ENCODE results near the gene CXXC5.

CXXC5 gene

DNA sequence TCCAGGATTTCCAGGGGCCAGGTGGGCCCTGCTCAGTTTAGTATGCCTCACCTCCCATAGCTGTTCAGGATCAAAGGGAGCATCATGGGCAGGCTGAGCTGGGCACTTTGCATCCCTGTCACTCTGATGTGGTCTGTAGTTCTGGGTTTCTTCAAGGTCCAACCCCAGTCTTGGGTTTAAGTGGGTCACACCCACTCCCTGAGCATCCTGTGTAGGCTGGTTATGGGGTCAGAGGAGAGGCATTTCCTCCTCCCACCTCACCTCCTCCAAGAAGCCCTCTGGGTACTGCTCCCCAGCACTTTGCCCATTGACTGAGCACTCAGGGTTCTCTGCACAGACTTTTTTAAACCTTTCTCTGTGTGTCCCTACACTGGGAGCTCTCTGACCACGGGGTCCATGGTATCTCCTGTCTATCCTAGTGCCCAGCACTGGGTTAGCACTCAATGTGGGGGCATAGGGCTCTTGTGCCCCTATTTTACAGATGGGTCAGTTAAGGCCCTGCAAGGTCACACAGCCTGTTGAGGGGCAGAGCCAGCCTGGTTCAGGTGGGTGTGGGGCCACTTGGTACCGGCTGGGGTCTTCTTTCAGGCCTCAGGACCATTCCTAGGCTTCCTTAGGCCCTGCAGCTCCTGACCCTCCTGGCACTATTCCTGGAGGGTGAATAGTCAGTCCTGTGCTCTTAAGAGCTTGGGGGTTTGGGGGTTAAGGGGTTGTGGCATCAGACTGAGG is 19.0 kb downstream of the CXXC5 start:
- DNase-seq, result no peak

DNA sequence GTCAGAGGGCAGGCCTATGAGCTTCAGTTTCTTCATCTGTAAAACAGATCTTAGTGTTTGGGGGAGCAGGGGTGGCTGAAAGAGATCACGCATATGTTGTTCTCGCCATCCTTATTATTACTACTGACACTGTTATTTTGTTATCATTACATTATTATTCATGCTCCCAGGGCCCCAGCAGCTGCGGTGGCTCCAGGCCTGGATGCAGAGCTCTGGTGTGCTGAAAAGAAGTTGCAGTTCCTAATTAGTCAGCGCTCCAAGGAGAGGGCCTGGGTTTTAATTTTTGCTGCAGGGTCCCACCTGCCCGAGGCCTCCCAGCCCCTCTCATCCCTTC is 19.5 kb downstream of the CXXC5 start:
- no peak for DNase-seq

DNA sequence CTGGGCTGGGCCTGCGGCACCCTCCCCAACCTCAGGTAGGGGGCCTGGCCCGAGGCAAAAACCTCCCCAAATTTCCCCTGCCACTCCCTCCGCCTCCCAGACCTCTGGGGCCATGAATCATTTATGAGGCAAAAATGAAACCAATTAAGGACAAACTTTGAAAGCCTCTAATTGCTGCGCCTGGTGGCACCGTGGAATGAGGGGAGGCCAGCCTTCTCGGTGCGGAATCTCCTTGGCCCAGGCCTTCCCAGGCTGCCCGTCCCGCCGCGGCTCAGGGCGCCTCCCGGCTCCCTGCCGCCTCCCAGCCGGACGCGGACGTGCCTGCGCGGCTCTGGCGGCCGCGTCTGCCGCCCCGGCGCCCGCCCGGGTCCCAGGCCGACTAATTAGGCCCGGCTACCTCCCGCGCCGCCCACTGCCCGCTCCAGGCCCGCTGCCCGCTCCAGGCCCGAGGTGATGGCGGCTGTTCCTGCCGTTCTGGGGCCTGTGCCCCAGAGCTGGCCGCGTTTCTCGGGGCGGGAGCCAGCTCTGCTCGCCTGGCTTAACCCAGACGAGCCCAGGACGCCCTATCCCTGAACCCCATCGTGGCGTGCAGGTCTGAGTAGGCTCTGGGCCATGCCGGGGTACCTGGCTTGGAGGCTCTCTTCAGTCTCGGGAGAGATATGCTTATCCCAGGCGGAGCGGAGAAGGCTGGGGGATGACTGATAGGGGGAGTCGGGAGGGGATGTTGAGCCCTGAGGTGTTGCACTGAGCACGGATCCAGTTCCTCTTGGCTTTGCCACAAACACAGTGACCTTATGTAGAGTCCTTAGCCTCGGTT is 20.1 kb downstream of the CXXC5 start:
- DNase-seq, result peak; percentile 69

DNA sequence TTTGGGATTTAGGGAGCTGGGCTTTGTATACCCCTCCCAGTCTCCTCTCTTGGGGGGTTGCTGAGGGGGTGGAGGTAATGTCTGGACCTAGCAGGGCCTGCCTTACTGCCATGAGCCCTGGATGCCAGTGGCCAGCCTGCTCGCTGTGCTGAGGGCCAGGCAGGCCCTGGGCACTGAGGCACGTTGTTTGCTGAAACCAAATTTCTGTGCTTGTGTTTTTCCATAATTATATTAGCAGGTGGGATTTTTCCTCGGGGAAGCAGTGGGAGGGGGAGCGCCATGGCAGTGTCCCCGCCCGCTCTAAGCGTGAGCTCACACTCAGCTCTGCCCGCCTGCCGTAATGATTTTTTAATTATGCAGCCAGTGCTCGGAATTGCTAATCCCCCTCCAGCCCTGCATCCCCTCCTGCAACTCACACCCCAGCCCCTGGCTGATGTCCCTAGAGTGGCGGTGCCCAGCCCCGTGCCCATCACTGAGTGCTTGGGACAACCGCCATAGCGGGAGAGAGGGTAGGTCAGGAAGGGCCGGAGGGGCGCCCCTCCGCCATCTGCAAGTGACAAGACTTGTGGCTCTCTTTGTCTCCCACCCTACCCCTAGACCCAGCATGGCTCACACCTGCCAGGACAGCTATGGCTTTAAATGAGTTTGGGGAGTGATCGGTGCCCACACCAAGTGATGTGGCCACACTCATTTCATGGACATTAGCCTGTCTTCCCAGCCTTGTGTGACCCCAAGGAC is 20.9 kb downstream of the CXXC5 start:
- no peak for DNase-seq

DNA sequence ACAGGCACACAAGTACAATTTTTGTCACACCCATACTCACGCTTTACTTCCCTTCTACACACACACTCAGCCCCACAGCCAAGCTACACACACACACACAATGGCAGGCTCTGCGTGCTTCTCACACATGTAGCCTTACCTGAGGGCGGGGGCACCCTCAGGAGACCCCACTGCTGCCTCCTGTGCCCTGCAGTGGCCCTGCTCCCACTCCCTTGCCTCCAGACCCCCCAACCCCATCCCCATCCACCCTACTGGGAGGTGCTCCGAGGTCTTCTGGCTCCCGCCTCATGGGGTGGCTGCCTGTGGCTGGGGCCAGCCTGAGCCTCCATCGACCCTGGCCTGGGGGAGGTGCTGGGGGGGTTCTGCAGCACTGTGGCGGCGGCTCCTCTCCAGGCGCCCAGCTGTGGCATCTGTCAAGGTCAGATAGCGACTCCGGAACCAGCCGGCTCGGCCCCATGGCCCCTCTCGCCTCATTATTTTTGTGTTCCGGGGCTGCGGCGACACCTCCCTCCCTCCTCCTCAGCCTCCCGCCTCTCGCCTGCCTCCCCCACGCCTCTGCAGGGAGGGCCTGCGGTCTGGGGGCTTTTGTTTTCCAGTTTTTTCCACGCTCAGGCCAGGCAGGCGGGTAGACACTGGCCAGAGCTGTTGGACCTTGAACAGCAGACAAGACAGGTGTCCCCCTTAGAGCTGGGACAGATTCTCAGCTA is 21.7 kb downstream of the CXXC5 start:
- DNase-seq, result peak; percentile 72

DNA sequence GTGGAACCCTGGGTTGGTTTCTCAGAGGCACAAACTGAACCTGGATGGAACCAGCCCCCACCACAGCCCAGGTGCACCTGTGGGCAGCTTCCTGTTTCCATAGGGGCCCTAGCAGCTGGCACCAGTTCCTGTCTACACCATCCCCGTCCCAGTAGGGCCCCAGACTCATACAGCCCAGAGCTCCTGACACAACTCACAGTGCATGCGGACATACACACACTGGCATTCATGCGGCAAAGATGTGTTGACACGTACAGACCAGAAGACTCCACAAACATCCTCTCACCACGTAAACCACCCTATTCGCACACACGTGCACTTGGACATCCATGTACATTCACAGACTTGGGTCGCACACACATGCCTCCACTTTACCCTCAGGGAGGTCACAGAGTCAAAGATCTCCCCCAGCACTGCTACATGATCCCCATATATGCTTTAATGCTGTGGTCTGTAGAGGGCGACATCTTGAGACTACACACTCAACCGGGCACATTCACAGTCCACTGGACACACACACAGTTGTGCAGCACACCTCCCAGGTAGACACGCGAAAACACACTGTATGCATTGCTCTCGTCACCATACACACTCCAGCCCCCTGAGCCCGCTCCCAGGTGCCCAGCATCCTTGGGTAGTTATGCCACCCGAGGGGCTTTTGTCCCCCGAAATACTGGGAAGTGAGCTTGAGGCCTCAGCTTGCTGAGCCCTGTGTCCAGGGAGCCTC is 22.4 kb downstream of the CXXC5 start:
- peak; percentile 64 for DNase-seq

DNA sequence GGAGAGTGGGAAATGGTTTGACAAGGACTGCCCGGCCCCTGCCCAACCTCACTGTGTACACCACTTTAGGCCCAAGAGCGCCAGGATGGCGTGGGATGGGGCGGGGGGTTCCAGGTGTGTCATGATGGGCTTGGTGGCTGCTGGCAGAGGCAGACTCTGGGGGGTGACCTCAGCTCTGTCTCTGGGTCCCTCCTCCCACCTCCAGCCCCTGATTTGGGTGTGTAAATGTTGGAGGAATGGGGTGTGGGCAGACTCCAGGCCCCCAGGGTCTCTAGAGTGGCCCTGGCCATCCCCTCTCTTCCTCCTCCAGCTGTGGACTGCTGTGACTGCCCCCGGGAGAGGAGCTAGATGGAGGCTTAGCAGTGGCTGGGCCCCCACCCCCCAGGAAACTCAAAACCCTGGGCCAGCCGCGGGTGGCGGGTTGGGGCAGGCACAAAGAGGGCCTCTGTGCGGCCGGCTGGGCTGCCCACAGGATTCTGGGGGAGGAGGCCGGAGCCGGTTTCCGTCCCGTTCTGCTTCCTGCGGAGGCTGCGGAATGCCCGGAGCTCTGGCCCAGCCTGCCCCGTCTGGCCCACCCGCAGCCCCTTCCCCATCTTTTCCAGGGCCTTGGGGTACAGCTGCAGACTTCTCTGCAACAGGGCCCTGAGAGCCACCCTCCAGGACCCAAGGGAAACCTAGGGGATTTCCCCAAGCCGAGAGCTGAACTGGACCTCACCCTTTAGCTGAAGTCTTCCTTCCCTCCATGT is 23.1 kb downstream of the CXXC5 start:
- DNase-seq, result no peak

DNA sequence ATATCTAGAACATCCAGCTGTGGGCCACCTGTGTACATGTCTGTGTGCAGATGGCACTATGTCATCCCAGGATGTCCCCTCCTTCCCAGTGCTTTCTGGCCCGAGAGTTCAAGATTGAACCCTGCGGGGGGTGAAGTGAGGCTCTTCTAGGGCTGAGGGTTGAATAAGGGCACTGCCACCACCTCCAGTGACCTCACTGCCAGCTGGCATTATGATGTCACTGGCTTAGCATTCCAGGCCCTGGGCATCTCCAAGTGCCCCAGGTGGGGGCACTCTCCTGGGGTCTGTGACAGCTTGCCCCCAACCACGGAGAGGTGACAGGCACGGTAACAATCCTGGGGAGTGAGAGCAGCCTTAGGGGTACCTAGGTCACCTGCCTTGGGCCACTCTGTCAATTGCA is 27.1 kb downstream of the CXXC5 start:
- no peak for DNase-seq

DNA sequence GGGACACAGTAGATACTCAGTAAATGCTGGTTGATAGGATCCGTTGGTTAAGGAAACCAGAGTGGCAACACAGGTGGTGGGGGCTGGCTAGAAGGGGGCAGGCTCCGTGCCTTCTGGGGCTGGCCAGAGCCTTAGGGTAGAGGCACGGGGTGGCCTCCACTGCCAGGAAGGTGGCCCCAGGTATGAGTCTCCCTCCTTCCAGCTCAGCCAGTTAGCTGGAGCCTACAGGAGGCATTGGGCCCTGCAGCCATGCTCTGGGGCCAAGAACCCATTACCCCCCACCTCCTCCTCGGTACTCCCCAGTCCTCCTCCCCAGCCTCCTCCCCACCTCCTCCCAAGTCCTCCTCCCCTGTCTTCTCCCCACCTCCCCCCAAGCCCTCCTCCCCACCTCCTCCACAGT is 27.7 kb downstream of the CXXC5 start:
- no peak for DNase-seq

DNA sequence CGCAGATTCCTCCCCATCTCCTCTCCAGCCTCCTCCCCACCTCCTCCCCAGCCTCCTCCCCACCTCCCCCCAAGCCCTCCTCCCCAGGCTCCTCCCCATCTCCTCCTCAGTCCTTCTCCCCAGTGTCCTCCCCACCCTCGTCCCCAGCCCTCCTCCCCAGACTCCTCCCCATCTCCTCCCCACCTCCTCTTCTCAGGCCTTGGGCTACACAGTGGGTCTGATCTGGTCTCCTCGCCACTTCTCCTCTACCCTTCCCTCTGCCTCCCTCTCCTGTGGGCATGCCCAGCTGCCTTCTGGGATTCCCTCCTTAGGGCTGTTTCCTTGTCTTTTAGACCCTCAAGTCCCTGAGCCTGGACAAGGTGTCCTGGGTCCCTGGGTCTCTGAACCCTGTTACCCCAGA is 28.3 kb downstream of the CXXC5 start:
- no peak for DNase-seq

DNA sequence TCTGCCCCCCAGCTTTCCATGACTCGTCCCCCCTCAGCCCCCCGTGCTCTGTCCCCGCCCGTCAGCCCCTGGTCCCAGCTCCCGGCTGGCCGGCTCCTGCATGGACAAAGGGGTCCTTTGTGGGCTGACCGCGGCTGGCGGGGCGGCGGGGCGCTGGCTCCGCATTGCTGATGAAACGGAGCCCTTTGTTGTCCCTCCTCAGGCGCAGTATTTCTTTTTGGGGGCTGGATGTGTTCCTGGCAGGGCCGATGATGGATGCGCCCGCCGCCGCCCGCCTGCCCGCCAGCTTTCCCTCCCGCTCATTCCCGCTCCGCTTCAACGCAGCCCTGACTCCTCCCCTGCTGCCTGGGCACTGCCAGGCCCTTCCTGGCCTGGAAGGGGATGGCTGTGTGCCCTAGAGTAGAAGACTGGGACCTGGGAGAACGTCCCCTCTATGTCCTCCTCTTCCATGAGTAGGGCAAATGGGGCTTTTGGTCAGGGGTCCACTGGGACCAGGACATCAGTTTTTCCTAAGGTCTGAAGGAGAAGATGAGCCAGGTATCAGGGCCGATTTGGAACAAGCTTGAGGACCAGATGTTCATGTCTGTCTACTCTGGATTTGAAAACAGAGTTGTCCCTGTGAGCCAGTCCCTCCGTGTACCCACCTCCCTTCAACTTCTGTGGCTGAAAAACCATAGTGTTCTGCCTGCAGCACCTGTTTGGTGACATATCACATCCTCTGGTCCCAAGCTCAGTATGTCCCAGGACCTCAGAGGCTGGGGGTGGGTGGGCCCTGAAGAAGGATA is 29.0 kb downstream of the CXXC5 start:
- DNase-seq, result no peak

DNA sequence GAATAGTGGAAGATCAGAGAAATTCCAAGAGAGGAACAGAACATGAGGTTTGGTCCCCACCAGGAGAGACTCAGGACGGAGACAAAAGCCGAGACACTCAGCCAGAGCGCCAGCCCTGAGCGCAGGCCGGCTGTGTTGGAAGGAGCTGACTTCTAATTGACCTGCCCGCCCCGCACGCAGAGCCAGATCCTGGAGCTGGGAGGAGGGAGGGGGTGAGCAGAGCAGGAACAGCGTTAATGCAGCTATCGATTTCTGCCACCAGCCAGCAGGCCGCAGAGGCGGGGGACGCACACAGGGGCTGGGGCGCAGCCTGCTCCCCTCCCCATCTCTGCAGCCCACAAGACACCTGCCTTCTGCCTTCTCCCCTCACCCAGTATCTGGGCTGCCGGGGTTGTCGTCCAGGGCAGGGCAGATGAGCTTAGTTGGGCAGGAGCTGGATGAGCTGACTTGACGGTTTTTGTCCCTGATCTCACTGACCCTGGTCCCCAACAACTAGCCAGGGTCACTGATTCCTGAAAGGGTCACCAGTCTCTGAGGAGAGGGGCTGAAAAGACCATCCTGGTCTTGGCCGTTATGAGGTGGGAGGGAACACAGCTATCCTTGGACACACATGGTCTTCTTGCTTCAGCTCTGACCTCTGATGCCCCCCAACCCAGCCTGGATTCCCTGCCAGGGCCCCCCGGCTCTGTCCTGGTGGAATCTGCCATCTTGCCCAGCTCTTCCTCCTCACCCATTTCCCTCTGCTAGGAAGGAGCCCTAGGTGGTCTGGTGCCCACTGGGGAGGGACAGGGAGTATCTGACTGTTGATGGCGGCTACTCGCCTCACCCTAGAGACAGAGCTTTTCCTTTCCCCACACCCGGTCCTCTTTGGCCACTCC is 29.8 kb downstream of the CXXC5 start:
- DNase-seq, result no peak

DNA sequence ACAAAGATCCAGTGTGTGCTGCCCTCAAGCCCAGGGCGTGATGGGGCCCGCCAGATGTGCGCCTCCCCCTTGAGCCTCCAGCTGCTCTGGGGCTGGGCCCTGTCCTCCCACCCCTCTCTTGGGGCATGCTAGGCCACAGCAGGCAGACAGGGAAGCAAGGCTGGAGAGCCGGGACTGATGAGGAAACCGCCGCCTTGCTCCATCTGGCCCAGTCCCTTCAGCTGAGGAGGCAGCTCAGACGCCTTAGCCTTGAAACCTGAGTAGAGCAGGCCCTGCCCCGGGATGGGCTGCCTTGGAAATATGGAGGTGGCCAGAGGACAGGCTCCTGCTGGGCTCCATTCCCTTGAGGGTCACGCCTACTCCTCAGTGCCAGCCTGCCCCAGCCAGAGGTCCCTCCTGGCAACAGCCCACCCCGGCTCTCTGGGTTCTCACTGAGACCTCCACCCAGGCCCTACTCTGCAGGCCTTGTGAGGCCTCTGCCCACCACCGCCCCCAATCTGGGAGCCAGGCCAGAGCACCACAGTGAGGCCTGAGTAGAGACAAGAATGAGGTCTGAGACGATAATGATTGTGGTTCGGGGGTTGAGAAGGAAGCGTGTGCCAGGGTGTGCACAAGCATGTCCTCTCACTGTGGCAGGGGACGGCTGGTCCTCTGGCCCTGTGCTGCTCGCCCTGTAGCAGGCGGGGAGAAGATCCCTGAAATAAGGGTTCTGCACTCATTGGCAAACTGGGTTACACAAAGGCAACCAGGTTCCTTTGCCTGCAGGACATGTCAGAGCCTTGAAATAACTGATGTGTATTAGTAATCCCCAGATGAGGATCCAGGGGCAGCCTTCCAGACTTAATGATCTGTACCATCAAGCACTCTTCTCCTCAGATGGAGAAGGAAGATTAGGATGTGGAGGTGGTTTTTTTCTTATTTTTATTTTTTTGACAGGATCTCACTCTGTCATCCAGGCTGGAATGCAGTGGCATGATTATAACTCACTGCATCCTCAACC is 30.9 kb downstream of the CXXC5 start:
- DNase-seq, result no peak

DNA sequence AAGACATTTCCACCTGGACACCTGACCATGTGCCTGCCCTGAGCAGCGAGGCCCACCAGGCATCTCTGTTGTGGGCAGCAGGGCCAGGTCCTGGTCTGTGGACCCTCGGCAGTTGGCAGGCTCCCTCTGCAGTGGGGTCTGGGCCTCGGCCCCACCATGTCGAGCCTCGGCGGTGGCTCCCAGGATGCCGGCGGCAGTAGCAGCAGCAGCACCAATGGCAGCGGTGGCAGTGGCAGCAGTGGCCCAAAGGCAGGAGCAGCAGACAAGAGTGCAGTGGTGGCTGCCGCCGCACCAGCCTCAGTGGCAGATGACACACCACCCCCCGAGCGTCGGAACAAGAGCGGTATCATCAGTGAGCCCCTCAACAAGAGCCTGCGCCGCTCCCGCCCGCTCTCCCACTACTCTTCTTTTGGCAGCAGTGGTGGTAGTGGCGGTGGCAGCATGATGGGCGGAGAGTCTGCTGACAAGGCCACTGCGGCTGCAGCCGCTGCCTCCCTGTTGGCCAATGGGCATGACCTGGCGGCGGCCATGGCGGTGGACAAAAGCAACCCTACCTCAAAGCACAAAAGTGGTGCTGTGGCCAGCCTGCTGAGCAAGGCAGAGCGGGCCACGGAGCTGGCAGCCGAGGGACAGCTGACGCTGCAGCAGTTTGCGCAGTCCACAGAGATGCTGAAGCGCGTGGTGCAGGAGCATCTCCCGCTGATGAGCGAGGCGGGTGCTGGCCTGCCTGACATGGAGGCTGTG is 32.4 kb downstream of the CXXC5 start:
- DNase-seq, result no peak

DNA sequence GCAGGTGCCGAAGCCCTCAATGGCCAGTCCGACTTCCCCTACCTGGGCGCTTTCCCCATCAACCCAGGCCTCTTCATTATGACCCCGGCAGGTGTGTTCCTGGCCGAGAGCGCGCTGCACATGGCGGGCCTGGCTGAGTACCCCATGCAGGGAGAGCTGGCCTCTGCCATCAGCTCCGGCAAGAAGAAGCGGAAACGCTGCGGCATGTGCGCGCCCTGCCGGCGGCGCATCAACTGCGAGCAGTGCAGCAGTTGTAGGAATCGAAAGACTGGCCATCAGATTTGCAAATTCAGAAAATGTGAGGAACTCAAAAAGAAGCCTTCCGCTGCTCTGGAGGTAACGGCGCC is 32.9 kb downstream of the CXXC5 start:
- no peak for DNase-seq

DNA sequence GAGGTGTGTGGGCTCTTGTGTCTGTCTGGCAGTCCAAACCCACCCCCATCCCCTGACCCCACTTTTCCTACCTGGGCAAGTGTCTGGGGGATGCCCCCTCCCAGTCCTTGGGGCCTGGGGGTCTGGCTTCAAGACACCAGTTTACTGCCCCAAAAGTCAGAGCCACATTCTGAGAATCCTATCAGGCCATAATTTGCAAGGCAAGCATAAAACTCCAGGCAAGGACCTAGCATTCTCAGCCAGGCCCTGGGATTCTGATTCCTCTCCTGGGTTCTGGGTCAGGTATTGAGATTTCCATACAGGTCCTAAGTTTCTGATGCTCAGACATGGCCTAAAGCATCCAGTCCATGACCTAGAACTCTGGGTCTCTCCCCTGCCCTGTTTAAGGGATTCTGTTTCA is 33.3 kb downstream of the CXXC5 start:
- no peak for DNase-seq

DNA sequence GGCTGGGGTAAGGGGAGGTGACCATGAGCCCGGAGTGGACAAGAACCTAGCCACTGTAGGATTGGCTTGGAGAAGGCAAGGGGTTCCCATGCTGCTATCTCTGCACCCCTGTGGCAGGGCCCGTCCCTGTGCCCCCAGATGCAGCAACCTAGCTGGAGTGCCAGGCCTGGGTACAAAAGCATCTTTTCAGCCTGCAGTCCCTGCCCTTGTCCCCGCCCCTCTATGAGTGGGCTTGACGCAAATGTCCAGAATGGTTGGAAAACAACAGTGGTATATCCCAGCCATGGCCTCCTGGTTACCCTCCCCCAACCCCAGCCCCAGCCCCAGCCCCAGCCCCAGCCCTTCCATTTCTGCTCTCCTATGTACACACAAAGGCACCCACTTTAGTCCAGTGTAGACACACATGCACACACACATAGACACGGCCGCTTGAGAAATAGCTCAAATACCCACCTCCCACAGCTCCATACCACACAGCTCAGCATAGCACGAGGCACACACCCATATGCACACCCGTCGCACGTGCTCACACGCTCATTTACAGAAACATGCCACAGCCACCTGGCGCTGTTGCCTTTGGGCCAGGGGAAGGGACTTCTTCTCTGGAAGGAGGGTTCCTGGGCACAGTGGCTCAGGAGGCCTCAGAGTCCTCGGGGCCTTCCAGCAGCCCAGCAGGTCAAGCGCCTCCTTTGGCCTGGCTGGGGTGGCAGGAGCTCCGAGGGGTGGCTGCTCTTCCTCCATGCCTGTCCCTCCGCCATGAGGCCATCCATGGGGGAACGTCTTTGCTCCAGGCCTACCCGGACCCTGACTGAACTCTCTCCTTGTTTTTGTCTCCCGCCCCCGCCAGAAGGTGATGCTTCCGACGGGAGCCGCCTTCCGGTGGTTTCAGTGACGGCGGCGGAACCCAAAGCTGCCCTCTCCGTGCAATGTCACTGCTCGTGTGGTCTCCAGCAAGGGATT is 34.1 kb downstream of the CXXC5 start:
- no peak for DNase-seq

Data from activated CD8-positive, alpha-beta memory T cell treated with anti-CD3 and anti-CD28 coated beads, Interleukin-2, amount 50 U/mL, for 48 hours (primary cell).